Large intestine (tissue), 3 donors: ENCODE measurements around the gene CMTM4. TPM values are rescaled to one million over a fixed set of nuclear protein-coding genes. Genes with fewer than 3 reads are reported as not detected.
A peak's percentile ranks its signal among the peaks of the same experiment; 100 is the strongest.

ENCODE experiments used
- DNase-seq, 2 donors: peaks; one replicate each; pipeline versions ENCODE4 v3.0.0 to v3.0.0-alpha.2; 2013
- H3K27ac ChIP-seq: one replicate; pipeline ENCODE4 v1.5.1; 2013; ENCODE audit warnings: low read length
- H3K27me3 ChIP-seq: 2 replicates; pipeline ENCODE4 v1.6.1; 2013; ENCODE audit warnings: low read length; ENCODE audit not compliant: control insufficient read depth, insufficient read depth
- H3K36me3 ChIP-seq: 2 replicates; pipeline ENCODE4 v1.6.1; 2013; ENCODE audit warnings: low read length; ENCODE audit not compliant: control insufficient read depth, insufficient read depth
- H3K4me1 ChIP-seq: one replicate; pipeline ENCODE4 v1.6.1; 2013; ENCODE audit warnings: low read length; ENCODE audit not compliant: control insufficient read depth, insufficient read depth
- H3K4me3 ChIP-seq: one replicate; pipeline ENCODE4 v1.5.1; 2013; ENCODE audit warnings: low read length
- H3K9me3 ChIP-seq: one replicate; pipeline ENCODE4 v1.6.1; 2013; ENCODE audit warnings: mild to moderate bottlenecking, low read depth, low read length, moderate library complexity; ENCODE audit not compliant: control insufficient read depth
- WGBS: methylation state at CpG from one replicate; pipeline ENCODE4 v1.1.5; 2013; ENCODE audit warnings: low lambda C conversion rate; ENCODE audit not compliant: insufficient coverage; 5-methylcytosine and 5-hydroxymethylcytosine counted together
- polyA plus RNA-seq: library from polyadenylated mRNA; unstranded; fragments of 120-200 nt; gene quantifications from one replicate; pipeline ENCODE4 v1.2.1, GENCODE V29; 2013

The CMTM4 gene
- polyA plus RNA-seq, 1 donor: 52.1 TPM

DNA sequence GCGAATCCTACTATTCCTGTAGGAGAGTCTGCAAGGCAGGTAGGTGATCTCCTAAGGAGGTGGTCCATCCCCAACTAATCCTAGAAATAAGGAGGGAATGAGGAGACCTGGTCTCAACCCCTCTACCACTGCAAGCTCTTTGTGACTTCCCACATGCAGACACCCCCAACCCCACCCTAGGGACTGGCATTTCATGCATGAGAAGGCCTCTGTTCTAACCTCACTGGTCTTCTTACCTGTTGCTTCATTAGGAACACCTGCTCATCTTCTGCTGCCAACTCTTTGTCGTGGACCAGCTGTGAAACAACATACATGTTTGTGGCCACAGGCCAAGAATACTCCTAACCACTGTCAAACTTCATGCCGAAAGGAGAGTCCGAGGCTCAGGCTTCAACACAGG lies 32.3 kb upstream of the CMTM4 start:
- Histone ChIP-seq H3K27ac (no peak overlapping the region), H3K36me3 (peaks cover 87% of the 10 kb centered on the region), H3K4me3 (no peak overlapping the region), H3K27me3 (no peaks in the 10 kb centered on the region), H3K4me1 (no peaks in the 10 kb centered on the region), H3K9me3 (no peaks in the 10 kb centered on the region)
- 100% methylated on average over 1 of the region's 4 CpGs for WGBS
- no peak for DNase-seq

GRCh38 chr16:66728117-66728787 lies 31.7 kb upstream of the CMTM4 start:
- no peaks in the 10 kb centered on the region for H3K27me3 ChIP-seq
- peak in 1 of 2 donors; percentile 46 for DNase-seq
- H3K4me3 ChIP-seq: no peak overlapping the region
- peaks cover 87% of the 10 kb centered on the region for H3K36me3 ChIP-seq
- H3K4me1 ChIP-seq: no peaks in the 10 kb centered on the region
- no peak overlapping the region for H3K27ac ChIP-seq
- WGBS: 20% methylated on average over 1 of the region's 3 CpGs
- no peaks in the 10 kb centered on the region for H3K9me3 ChIP-seq

GRCh38 chr16:66720766-66721165 lies 24.2 kb upstream of the CMTM4 start:
- no peak for DNase-seq
- Histone ChIP-seq H3K36me3 (peaks cover 42% of the 10 kb centered on the region), H3K27ac (no peak overlapping the region), H3K27me3 (no peaks in the 10 kb centered on the region), H3K4me3 (no peak overlapping the region), H3K9me3 (no peaks in the 10 kb centered on the region), H3K4me1 (peaks cover 2% of the 10 kb centered on the region)
- 59% methylated on average over 2 of the region's 3 CpGs for WGBS

DNA sequence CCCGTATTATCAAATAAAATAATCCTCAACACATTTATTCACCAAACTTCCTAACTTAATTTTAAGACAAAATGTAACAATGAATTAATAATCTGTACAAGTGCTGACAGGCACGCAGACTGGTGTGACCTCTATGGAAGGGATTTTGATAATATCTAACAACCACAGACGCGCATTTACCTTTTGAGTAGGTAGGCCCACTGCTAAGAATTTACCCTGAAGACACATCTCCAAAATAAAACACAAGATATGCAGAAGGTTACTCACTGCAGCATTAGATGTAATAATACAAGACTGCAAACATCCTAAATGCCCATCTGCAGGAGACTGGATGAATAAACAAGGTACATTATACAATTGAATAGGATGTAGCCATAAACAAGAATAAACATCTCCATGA lies 22.7 kb upstream of the CMTM4 start:
- Histone ChIP-seq H3K4me1 (peaks cover 17% of the 10 kb centered on the region), H3K9me3 (no peaks in the 10 kb centered on the region), H3K27me3 (no peaks in the 10 kb centered on the region), H3K4me3 (no peak overlapping the region), H3K36me3 (peaks cover 28% of the 10 kb centered on the region), H3K27ac (no peak overlapping the region)
- WGBS: 50% methylated on average over 1 of the region's 4 CpGs
- no peak for DNase-seq

- Histone ChIP-seq H3K27ac (no peak overlapping the region), H3K27me3 (no peaks in the 10 kb centered on the region), H3K4me1 (peaks cover 19% of the 10 kb centered on the region), H3K4me3 (no peak overlapping the region), H3K9me3 (no peaks in the 10 kb centered on the region), H3K36me3 (peaks cover 14% of the 10 kb centered on the region)
- no peak for DNase-seq
- WGBS: no CpG with 5 or more reads among the region's 4 CpGs
Measured at GRCh38 chr16:66717776-66718175, 21.2 kb upstream of the CMTM4 start.

- Histone ChIP-seq H3K4me3 (no peak overlapping the region), H3K9me3 (no peaks in the 10 kb centered on the region), H3K27ac (no peak overlapping the region), H3K4me1 (peaks cover 19% of the 10 kb centered on the region), H3K36me3 (peaks cover 10% of the 10 kb centered on the region), H3K27me3 (no peaks in the 10 kb centered on the region)
- WGBS: no CpG with 5 or more reads among the region's 12 CpGs
- peak; percentile 38 to 54 for DNase-seq
Measured at GRCh38 chr16:66717112-66717675, 20.7 kb upstream of the CMTM4 start.

GRCh38 chr16:66714654-66715307 lies 18.2 kb upstream of the CMTM4 start:
- no CpG with 5 or more reads among the region's 6 CpGs for WGBS
- peaks cover 19% of the 10 kb centered on the region for H3K4me1 ChIP-seq

GRCh38 chr16:66714062-66714461 lies 17.5 kb upstream of the CMTM4 start:
- no CpG with 5 or more reads among the region's 6 CpGs for WGBS
- peaks cover 19% of the 10 kb centered on the region for H3K4me1 ChIP-seq
- peak overlapping the region; percentile 69 for H3K27ac ChIP-seq
- H3K27me3 ChIP-seq: no peaks in the 10 kb centered on the region
- peaks cover 3% of the 10 kb centered on the region for H3K9me3 ChIP-seq
- no peak for DNase-seq
- peaks cover 6% of the 10 kb centered on the region for H3K36me3 ChIP-seq
- no peak overlapping the region for H3K4me3 ChIP-seq

More at GRCh38 chr16:66714654-66715307, 18.2 kb upstream of the CMTM4 start:
- Histone ChIP-seq H3K9me3 (peaks cover 3% of the 10 kb centered on the region), H3K27ac (peak overlapping the region; percentile 69), H3K36me3 (peaks cover 6% of the 10 kb centered on the region), H3K4me3 (no peak overlapping the region), H3K27me3 (no peaks in the 10 kb centered on the region)
- DNase-seq: peak; percentile 79 to 94

DNA sequence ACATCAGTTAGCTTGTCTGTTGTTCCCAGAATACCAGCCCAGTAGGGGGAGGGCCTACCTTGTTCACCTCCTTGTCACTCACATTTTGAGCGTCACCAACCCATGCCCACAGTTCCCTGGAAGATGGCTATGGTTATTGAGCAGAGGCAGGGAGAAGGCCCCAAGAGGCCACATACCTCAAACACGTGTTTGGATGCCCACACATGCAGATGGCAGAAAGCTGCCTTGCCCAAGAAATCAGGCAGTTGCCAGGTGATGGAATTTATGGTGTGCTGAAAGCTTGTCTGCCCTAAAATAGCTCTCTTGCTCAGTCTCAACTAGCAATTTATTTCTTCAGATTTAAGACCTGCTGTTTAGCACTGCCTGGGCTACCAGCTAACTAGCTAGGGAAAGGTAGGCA lies 16.5 kb upstream of the CMTM4 start:
- Histone ChIP-seq H3K4me1 (peaks cover 19% of the 10 kb centered on the region), H3K27ac (no peak overlapping the region), H3K9me3 (peaks cover 3% of the 10 kb centered on the region), H3K4me3 (no peak overlapping the region), H3K36me3 (peaks cover 2% of the 10 kb centered on the region), H3K27me3 (no peaks in the 10 kb centered on the region)
- WGBS: no CpG with 5 or more reads among the region's 2 CpGs
- no peak for DNase-seq

- Histone ChIP-seq H3K4me1 (peaks cover 19% of the 10 kb centered on the region), H3K4me3 (no peak overlapping the region), H3K27me3 (no peaks in the 10 kb centered on the region), H3K9me3 (peaks cover 3% of the 10 kb centered on the region), H3K36me3 (no peaks in the 10 kb centered on the region), H3K27ac (no peak overlapping the region)
- no peak for DNase-seq
Measured at GRCh38 chr16:66712512-66712911, 16.0 kb upstream of the CMTM4 start.
